NCI-H2107 (cell line): ENCODE results near the gene CPXM1.
"Not testable (repeated sequence)": the region's sequence is repeated elsewhere in the genome, so short reads cannot be mapped to it uniquely, and the experiment has no call there.

ENCODE experiments used
- DNase-seq: peaks from one replicate; lab custom pipeline; 2025; lab: John Stamatoyannopoulos, UW

The CPXM1 gene

GRCh38 chr20:2820896-2821869 is 20.8 kb upstream of the CPXM1 start:
- DNase-seq = no peak

GRCh38 chr20:2820084-2820895 is 19.9 kb upstream of the CPXM1 start:
- no peak for DNase-seq

- DNase-seq = no peak
Observed at GRCh38 chr20:2817891-2818595, 17.6 kb upstream of the CPXM1 start.

- DNase-seq = no peak
Observed at GRCh38 chr20:2817341-2817726, 16.9 kb upstream of the CPXM1 start.

- DNase-seq = no peak
Observed at GRCh38 chr20:2816583-2817340, 16.3 kb upstream of the CPXM1 start.

- DNase-seq = no peak
Observed at GRCh38 chr20:2816030-2816582, 15.7 kb upstream of the CPXM1 start, which contains the start of gene TMEM239. Gene TMEM239 (plus strand): TSS chr20:2816364. CDS start chr20:2816555, 191 bp downstream.

GRCh38 chr20:2815242-2815900 is 14.9 kb upstream of the CPXM1 start:
- no peak for DNase-seq

GRCh38 chr20:2814587-2815051 is 14.2 kb upstream of the CPXM1 start, which contains the start of gene C20orf141:
Gene C20orf141 (plus strand): TSS chr20:2814987. CDS start chr20:2815185, 198 bp downstream.
- DNase-seq = no peak

GRCh38 chr20:2814076-2814475 is 13.6 kb upstream of the CPXM1 start:
- no peak for DNase-seq

- no peak for DNase-seq
Observed at GRCh38 chr20:2812189-2812588, 11.8 kb upstream of the CPXM1 start.

GRCh38 chr20:2809690-2810089 is 9.3 kb upstream of the CPXM1 start:
- no peak for DNase-seq

GRCh38 chr20:2807929-2808328 is 7.5 kb upstream of the CPXM1 start:
- DNase-seq = not testable (repeated sequence)

GRCh38 chr20:2807019-2807418 is 6.6 kb upstream of the CPXM1 start:
- no peak for DNase-seq

GRCh38 chr20:2806351-2806701 is 5.9 kb upstream of the CPXM1 start:
- DNase-seq = no peak

- no peak for DNase-seq
Observed at GRCh38 chr20:2805689-2806350, 5.4 kb upstream of the CPXM1 start.

- no peak for DNase-seq
Observed at GRCh38 chr20:2804852-2805688, 4.6 kb upstream of the CPXM1 start.

- no peak for DNase-seq
Observed at GRCh38 chr20:2804041-2804828, 3.8 kb upstream of the CPXM1 start.

GRCh38 chr20:2801286-2801728 is 880 bp upstream of the CPXM1 start:
- DNase-seq = no peak
